ENCODE measurements around the gene TMC8. TPM values are rescaled to one million over a fixed set of nuclear protein-coding genes. Genes with fewer than 3 reads are reported as not detected.
A peak's percentile ranks its signal among the peaks of the same experiment; 100 is the strongest.
"Not testable (repeated sequence)": the region's sequence is repeated elsewhere in the genome, so short reads cannot be mapped to it uniquely, and the experiment has no call there.

TMC8 gene
- polyA plus RNA-seq, 1 experiment = not detected

GRCh38 chr17:78111727-78112517 lies 18.6 kb upstream of the TMC8 start:
- ChIA-PET CTCF (interaction anchor here (1.0 to 2.4 kb wide), 4 partner anchors 50 to 135 kb away, joined by 3 to 13 read pairs (median 4); no protein-coding TSS in a partner anchor), POLR2A (no interaction called here)
- peaks cover 9% of the 10 kb centered on the region for H3K27me3 ChIP-seq (ENCODE audit: control insufficient read depth, insufficient read depth, low read length)
- no peak for TF ChIP-seq CTCF (IDR thresholded peaks at IDR 0.05; ENCODE audit: low read depth, low read length)
- no peak for DNase-seq (ENCODE audit: low read depth, low spot score)
- H3K4me3 ChIP-seq (ENCODE audit: low read depth, low read length) = no peak overlapping the region
- no peaks in the 10 kb centered on the region; the same call in 1 of the 2 replicates for H3K9me3 ChIP-seq (ENCODE audit: control insufficient read depth, insufficient read depth, low read length)
- H3K27ac ChIP-seq (ENCODE audit: low read depth, low read length) = no peak overlapping the region

- Histone ChIP-seq H3K9me3 (ENCODE audit: control insufficient read depth, insufficient read depth, low read length) (no peaks in the 10 kb centered on the region; the same call in 1 of the 2 replicates), H3K27ac (ENCODE audit: low read depth, low read length) (no peak overlapping the region), H3K4me3 (ENCODE audit: low read depth, low read length) (no peak overlapping the region), H3K27me3 (ENCODE audit: control insufficient read depth, insufficient read depth, low read length) (peaks cover 9% of the 10 kb centered on the region)
- TF ChIP-seq CTCF (IDR thresholded peaks at IDR 0.05; ENCODE audit: low read depth, low read length) = peak; percentile 97
- no peak for DNase-seq (ENCODE audit: low read depth, low spot score)
- ChIA-PET CTCF (interaction anchor here (0.8 to 2.7 kb wide), 8 partner anchors 18 to 138 kb away, joined by 3 to 13 read pairs (median 3); no protein-coding TSS in a partner anchor), POLR2A (interaction anchor here (0.6 kb wide), 1 partner anchor 45 kb away, joined by 7 read pairs; no protein-coding TSS in a partner anchor)
Measured at GRCh38 chr17:78112518-78113471, 17.8 kb upstream of the TMC8 start.

- Histone ChIP-seq H3K27me3 (ENCODE audit: control insufficient read depth, insufficient read depth, low read length) (peaks cover 9% of the 10 kb centered on the region), H3K27ac (ENCODE audit: low read depth, low read length) (no peak overlapping the region), H3K4me3 (ENCODE audit: low read depth, low read length) (no peak overlapping the region), H3K9me3 (ENCODE audit: control insufficient read depth, insufficient read depth, low read length) (no peaks in the 10 kb centered on the region; the same call in 1 of the 2 replicates)
- no peak for DNase-seq (ENCODE audit: low read depth, low spot score)
- ChIA-PET POLR2A (interaction anchor here (0.6 kb wide), 1 partner anchor 90 kb away, joined by 7 read pairs; no protein-coding TSS in a partner anchor), CTCF (interaction anchor here (0.6 to 2.7 kb wide), 9 partner anchors 19 to 137 kb away, joined by 3 to 13 read pairs (median 3); partner anchors contain the start of gene TK1)
- no peak for TF ChIP-seq CTCF (IDR thresholded peaks at IDR 0.05; ENCODE audit: low read depth, low read length)
Measured at GRCh38 chr17:78113804-78114785, 16.5 kb upstream of the TMC8 start.

- ChIA-PET POLR2A (interaction anchor here (0.6 to 1.7 kb wide), 2 partner anchors 13 to 89 kb away, joined by 6 to 7 read pairs; no protein-coding TSS in a partner anchor), CTCF (interaction anchor here (1.0 to 2.7 kb wide), 3 partner anchors 62 to 136 kb away, joined by 3 to 13 read pairs (median 6); partner anchors contain the start of gene TK1)
- no peaks in the 10 kb centered on the region; the same call in 1 of the 2 replicates for H3K9me3 ChIP-seq (ENCODE audit: control insufficient read depth, insufficient read depth, low read length)
- TF ChIP-seq CTCF (IDR thresholded peaks at IDR 0.05; ENCODE audit: low read depth, low read length) = no peak
- no peak for DNase-seq (ENCODE audit: low read depth, low spot score)
- H3K27ac ChIP-seq (ENCODE audit: low read depth, low read length) = no peak overlapping the region
- peaks cover 9% of the 10 kb centered on the region for H3K27me3 ChIP-seq (ENCODE audit: control insufficient read depth, insufficient read depth, low read length)
- H3K4me3 ChIP-seq (ENCODE audit: low read depth, low read length) = no peak overlapping the region
Measured at GRCh38 chr17:78114831-78115723, 15.5 kb upstream of the TMC8 start.

GRCh38 chr17:78115803-78116202 lies 14.8 kb upstream of the TMC8 start:
- not testable (repeated sequence) for H3K4me3 ChIP-seq (ENCODE audit: low read depth, low read length); H3K9me3 ChIP-seq (ENCODE audit: control insufficient read depth, insufficient read depth, low read length); H3K27ac ChIP-seq (ENCODE audit: low read depth, low read length); DNase-seq (ENCODE audit: low read depth, low spot score); H3K27me3 ChIP-seq (ENCODE audit: control insufficient read depth, insufficient read depth, low read length)
- CTCF ChIA-PET = interaction anchor here (1.0 kb wide), 1 partner anchor 136 kb away, joined by 3 read pairs; no protein-coding TSS in a partner anchor
- POLR2A ChIA-PET = interaction anchor here (1.7 kb wide), 1 partner anchor 12 kb away, joined by 6 read pairs; no protein-coding TSS in a partner anchor

All from AG04450 (cell line).